H54 (cell line): Measurements from ENCODE around the gene ABCA13.

Experiments used
- DNase-seq: peaks from one replicate; pipeline ENCODE4 v3.0.0; 2011; ENCODE audit warnings: low spot score, mixed read lengths; ENCODE audit not compliant: insufficient read length
- FAIRE-seq: peaks from 3 replicates; lab custom pipeline; 2011; peaks lifted over from hg19 to GRCh38; lab: Jason Lieb, UNC
- POLR2A ChIP-seq: IDR thresholded peaks from 2 replicates; pipeline ENCODE4 v1.6.1; 2011; ENCODE audit warnings: low read depth, mild to moderate bottlenecking, low read length

The ABCA13 gene

GRCh38 chr7:48506569-48506968 lies 335.3 kb downstream of the ABCA13 start:
- FAIRE-seq, result no peak

GRCh38 chr7:48511080-48511479 lies 339.8 kb downstream of the ABCA13 start:
- DNase-seq (no peak), FAIRE-seq (no peak)
- TF ChIP-seq POLR2A, result no peak

More at GRCh38 chr7:48506569-48506968, 335.3 kb downstream of the ABCA13 start:
- no peak for TF ChIP-seq POLR2A
- no peak for DNase-seq

- DNase-seq (no peak), FAIRE-seq (no peak)
- no peak for TF ChIP-seq POLR2A
Measured at GRCh38 chr7:48512892-48513291, 341.6 kb downstream of the ABCA13 start.

GRCh38 chr7:48515171-48515570 lies 343.9 kb downstream of the ABCA13 start:
- FAIRE-seq, result no peak
- DNase-seq, result no peak
- TF ChIP-seq POLR2A, result no peak

GRCh38 chr7:48518092-48518491 lies 346.8 kb downstream of the ABCA13 start:
- DNase-seq, result no peak
- FAIRE-seq, result no peak
- no peak for TF ChIP-seq POLR2A

- no peak for FAIRE-seq
Measured at GRCh38 chr7:48522692-48523091, 351.4 kb downstream of the ABCA13 start.

GRCh38 chr7:48525736-48526732 lies 354.8 kb downstream of the ABCA13 start:
- FAIRE-seq, result peak; percentile 27
- TF ChIP-seq POLR2A, result no peak
- no peak for DNase-seq

More at GRCh38 chr7:48522692-48523091, 351.4 kb downstream of the ABCA13 start:
- DNase-seq, result no peak
- no peak for TF ChIP-seq POLR2A

GRCh38 chr7:48528646-48529045 lies 357.4 kb downstream of the ABCA13 start:
- no peak for FAIRE-seq
- no peak for TF ChIP-seq POLR2A
- DNase-seq, result no peak

- TF ChIP-seq POLR2A, result no peak
- DNase-seq, result no peak
- no peak for FAIRE-seq
Measured at GRCh38 chr7:48537561-48537960, 366.3 kb downstream of the ABCA13 start.

- FAIRE-seq (no peak), DNase-seq (no peak)
- no peak for TF ChIP-seq POLR2A
Measured at GRCh38 chr7:48540746-48541145, 369.5 kb downstream of the ABCA13 start.

- TF ChIP-seq POLR2A, result no peak
- DNase-seq (no peak), FAIRE-seq (no peak)
Measured at GRCh38 chr7:48548667-48549066, 377.4 kb downstream of the ABCA13 start.

GRCh38 chr7:48551652-48552051 lies 380.4 kb downstream of the ABCA13 start:
- no peak for TF ChIP-seq POLR2A
- FAIRE-seq (no peak), DNase-seq (no peak)

- no peak for FAIRE-seq
- no peak for TF ChIP-seq POLR2A
- no peak for DNase-seq
Measured at GRCh38 chr7:48563334-48563733, 392.1 kb downstream of the ABCA13 start.

- no peak for TF ChIP-seq POLR2A
- FAIRE-seq (no peak), DNase-seq (no peak)
Measured at GRCh38 chr7:48575516-48575915, 404.3 kb downstream of the ABCA13 start.

- FAIRE-seq, result no peak
- TF ChIP-seq POLR2A, result no peak
- no peak for DNase-seq
Measured at GRCh38 chr7:48587475-48587874, 416.2 kb downstream of the ABCA13 start.
